Head of caudate nucleus (tissue), 42 donors: Measurements from ENCODE around the gene KLHDC3.
"Not testable (repeated sequence)": the region's sequence is repeated elsewhere in the genome, so short reads cannot be mapped to it uniquely, and the experiment has no call there.

Source experiments
- DNase-seq, 42 donors: peaks; one replicate each; pipeline versions ENCODE4 v3.0.0 to v3.0.0-alpha.2; 2020 to 2021; ENCODE audit warnings: mixed read lengths in 7 of 42
- intact Hi-C: fragments of 100-400 bp; cut with DNase I; formaldehyde crosslinking; loops from one replicate; pipeline ENCODE4 v1.15.0; 2022

KLHDC3 gene

DNA sequence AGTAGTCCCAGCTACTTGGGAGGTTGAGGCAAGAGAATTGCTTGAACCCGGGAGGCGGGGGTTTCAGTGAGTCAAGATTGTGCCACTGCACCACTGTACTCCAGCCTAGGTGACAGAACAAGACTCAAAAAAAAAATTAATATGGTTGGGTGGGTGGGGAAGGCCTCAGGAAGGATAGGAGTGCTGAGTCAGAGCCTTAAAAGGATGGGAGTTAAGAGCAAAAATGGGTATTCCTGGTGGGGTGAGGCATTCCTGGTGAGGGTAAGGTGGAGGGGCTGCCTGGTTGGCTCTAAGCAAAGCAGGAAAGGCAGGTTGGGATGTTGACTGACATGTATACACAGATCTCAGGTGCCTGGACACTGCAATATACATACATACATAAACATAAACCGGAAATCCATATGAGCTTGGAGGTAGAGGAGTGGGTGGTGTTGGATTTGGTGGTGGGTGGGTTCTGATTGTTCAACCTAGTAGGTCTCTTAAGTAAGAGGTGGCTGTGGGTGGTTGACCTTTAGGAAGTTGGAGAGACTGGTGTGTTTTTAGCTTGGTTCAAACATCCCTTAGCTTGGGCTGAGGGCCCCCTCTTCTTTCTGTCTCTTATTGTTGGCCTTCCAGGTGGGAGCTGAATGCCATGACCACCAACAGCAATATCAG is 6.1 kb downstream of the KLHDC3 start:
- DNase-seq = peak in 9 of 42 donors; percentile 11 to 56 (median 36)
- intact Hi-C loops = no loop called here

DNA sequence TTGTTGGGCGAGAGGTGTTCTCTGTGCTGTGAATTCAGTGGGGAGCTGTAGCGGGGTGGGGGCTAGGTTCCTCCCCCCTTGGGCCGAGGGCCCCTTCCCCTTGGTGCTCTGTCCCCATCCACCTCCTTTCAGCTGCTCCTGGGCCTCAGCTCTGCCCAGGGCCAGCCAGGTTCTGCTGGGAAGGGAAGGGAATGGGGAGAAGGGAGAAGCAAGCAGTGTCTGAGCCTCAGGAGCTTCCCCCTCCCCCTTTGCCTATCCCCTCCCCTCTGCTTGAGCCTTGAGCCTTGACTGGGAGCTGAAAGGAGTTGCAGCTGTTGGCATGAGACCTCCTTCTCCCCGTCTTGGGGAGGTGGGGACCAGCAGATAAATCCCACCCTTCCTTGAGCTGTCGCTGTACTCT is 6.8 kb downstream of the KLHDC3 start:
- DNase-seq = no peak
- intact Hi-C loops = no loop called here

DNA sequence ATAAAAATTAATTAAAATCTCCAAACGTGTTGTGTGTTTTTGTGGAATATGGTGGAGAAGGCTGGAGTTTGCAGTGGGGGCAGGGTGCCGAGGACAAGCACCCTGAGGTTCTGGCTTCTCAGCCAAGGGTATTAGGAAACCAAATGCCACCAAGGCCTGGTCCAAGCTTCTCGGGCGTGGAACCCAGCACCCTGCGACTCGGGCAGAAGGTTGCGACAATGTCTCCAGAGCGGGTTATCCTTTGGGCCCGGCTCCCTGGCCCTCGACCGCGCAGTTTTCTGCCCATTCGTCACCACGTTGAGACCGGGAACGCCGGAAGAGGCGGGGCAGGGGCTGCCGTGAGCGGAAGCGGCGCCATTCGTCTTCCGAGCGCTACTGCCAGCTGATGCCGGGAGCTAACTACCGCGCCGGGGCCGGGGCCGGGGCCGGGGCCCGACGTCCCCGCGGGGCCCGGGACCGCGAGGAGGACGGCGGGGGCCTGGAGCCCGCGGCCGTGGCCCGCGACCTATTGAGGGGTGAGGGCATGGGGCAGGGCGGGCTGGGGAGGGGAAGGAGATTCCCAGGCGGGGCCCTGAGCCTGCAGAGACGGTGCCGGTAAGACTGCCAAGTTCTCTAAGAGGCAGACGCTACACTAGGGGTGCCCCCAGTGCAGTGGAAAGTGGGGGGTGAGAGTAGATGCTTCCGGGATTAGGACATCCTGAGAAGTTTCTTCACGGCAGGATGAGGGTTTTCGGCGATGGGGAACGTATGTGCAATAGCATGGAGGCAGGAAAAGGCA is 7.4 kb downstream of the KLHDC3 start, which contains the start of gene RRP36:
Gene RRP36, plus strand, starts transcription at position 354 of the 778 bp plus-strand sequence. Its CDS starts 32 bp downstream, at position 386.
- DNase-seq = peak; percentile 63 to 93 (median 85)
- intact Hi-C loops = no loop called here

DNA sequence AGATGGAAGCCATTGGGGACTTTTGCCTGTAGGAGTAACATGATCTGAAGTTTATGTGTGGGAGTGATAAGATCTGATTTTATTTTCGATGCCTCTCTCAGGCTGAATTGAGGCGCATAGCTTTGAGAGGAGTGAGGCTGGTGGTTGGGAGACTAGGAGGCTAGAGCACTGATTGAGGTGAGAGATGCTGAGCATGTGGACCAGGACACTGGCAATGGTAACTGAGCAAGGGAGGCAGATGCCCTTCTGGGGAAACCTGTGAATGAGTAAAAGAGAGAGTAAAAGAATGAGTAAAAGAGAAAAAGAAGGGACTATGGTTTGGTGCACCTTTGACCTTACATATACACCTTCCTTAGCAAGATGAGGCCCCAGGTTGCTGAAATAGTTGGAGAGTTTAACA is 10.4 kb downstream of the KLHDC3 start:
- intact Hi-C loops = no loop called here
- no peak for DNase-seq

DNA sequence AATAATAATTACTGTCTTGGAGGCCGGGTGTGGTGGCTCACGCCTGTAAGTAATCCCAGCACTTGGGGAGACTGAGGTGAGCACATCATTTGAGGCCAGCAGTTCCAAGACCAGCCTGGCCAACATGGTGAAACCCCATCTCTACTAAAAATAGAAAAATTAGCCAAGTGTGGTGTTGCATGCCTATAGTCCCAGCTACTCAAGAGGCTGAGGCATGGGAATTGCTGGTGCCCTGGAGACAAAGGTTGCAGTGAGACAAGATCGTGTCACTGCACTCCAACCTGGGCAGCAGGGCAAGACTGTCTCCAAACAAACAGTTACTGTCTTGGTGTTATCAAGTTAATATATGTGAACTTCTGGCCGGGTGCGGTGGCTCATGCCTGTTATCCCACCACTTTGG is 12.3 kb downstream of the KLHDC3 start:
- no peak for DNase-seq
- intact Hi-C loops = no loop called here

DNA sequence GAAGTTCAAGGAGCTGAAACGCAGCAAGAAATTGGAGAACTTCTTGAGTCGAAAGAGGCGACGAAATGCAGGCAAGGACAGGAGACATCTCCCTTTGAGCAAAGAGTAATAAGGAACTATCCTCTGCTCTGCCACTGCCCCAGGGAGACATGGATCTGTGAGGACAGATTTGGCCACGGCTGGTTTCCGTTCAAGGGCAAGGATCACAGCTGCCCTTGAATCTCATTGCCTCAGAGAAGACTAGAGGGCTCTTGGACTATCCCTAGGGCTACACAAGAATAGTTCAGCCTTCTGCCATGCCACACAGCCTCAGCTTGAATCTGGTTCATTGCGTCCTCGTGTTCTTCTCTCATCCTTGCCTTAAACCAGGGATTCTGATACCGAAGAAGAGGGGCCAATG is 15.1 kb downstream of the KLHDC3 start:
- intact Hi-C loops = no loop called here

DNA sequence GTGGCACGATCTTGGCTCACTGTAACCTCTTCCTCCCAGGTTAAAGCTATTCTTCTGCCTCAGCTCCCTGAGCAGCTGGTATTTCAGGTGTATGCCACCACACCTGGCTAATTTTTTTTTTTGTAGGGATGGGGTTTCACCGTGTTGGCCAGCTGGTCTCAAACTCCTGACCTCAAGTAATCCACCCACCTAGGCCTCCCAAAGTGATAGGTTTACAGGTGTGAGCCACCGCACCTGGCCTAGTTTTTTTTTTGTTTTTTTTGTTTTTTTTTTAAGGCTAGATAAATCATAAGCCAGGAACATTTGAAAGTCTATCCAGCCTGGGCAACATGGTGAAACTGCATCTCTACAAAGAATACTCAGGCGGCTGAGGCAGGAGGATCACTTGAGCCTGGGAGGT is 18.3 kb downstream of the KLHDC3 start:
- intact Hi-C loops = no loop called here
- no peak for DNase-seq

More for the DNA sequence above, 15.1 kb downstream of the KLHDC3 start:
- no peak for DNase-seq

DNA sequence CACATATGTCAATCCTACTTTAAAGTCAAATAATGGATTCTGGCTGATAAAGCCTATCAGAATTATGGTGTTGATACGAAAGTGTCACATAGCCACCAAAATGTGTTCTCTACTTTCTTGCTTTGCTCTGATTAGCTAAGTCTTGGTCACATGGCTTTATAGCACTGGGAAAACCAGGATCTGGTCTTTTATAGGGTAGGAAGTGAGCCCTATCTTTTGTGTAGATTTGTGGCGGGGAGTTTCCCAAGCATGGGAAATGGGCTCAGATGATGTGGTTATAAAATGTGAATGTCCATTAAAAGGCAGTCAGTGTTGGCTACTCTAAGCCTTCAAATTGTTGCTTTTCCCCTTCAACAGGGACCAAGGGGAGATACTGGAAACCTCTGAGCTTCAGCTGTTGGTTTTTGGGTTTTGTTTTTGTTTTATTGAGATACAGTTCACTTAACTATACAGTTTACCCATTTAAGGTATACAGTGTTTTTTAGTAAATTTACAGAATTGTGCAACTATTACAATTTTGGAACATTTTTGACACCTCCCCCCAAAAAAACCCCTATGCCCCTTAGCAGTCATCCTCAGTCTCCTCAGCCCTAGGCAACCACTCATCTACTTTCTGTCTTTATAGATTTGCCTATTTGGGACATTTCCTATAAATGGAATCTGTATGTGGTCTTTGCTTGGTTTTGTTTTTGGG is 19.6 kb downstream of the KLHDC3 start:
- DNase-seq = no peak
- intact Hi-C loops = no loop called here

DNA sequence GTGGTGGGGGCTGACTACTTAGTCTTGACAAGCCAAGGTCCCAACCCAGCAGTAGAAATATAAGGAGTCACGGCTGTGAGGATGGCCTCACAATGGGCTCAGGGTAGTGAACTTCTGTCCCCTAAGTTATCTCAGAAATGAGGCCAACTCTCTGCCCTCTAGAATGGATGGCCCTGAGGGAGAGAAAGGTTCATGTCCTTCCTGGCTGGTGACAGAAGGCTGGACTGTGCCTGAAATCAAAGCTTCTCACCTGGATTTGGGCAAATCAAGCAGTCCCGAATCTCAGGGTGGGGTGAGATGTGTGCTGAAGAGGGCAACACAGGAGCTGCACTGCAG is 20.1 kb downstream of the KLHDC3 start:
- no peak for DNase-seq
- intact Hi-C loops = no loop called here

DNA sequence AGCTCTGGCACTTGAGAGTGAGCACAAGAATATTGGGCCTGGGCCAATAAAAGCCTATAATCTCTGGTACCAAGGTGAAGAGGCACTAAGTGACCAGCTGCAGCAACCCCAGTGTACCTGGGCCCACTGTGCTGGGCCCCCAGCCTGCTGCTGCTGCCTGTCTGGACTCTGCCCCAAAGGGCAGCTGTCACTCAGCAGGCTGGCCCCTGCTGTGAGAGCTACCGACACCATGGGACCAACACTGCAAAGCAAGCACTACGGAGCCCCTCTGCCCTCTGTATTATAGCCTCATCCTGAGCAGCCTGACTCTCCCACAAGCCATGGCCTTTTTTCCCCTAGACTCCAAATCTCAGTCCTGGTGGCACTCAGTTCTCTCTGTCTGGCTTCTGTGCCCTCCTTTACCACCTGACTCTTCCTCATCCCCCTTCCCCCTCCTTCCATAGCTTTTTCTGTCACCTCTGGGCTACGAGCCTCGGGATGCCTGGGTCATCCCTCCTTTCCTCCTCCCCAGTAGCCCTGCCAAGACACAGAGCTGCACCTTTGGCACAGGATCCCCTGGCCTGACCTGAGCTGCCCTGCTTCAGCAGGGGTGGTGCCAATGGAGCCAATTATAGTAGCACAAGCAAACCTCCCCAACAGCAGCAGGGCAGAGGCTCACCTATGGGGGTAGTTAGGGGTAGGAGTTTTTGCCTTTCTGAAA is 21.6 kb downstream of the KLHDC3 start:
- no peak for DNase-seq
- intact Hi-C loops = no loop called here

DNA sequence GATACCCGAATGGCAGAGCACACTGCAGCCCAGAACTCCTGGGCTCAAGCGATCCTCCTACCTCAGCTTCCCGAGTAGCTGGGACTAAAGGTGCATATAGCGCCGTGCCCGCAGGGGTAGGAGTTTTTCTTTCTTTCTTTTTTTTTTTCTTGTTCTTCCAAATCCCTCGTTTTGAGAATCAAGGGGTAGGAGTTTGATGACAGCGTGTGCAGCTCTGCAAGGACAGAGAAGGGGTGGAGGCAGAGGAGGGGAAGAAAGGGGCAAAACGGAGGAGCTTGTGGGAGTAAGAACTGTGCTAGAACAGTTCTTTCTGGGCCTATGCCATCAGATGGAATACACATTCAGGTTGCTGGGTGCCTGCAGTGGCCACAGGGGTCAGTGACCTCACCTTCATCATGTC is 22.7 kb downstream of the KLHDC3 start:
- intact Hi-C loops = no loop called here

DNA sequence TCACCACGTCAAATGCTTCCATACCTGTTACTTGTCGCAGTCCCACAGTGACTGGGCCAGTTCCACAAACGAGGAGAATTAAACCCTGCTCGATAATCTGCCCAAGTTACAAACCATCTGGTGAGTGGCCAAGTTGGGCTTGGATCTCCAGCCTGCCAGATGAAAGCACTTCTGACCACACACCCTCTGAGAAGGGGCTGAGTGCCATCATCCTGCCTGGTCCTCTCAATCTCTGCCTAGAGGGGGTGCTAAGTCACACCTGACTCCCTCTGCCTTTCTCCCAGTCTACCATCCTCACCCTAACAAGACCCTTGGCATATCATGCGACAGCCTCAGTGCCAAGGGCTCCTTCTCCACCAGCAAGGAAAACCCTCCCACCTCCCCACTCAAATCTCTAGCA is 23.1 kb downstream of the KLHDC3 start:
- intact Hi-C loops = no loop called here
- no peak for DNase-seq

More for the DNA sequence above, 22.7 kb downstream of the KLHDC3 start:
- DNase-seq = peak in 22 of 42 donors; percentile 14 to 76 (median 48)

DNA sequence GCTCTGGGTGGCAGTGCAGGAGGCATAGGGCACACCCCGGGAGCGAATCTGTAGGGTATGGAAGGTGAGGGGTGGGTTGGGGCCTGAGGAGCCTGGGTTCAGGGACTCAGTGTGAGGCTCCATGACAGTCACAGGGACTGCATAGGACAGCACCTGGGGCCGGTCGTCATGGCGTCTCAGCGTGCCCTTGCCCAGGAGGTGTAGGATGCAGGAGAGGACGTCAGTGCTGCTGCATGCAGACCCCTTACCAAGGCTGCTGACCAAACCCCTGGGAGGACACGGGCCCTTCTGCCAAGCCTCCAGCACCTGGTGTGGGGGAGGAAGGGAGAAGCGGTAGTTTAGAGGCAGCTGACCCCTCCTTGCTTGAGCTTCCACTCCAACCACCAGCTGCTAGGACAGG is 23.7 kb downstream of the KLHDC3 start:
- intact Hi-C loops = no loop called here
- DNase-seq = no peak

DNA sequence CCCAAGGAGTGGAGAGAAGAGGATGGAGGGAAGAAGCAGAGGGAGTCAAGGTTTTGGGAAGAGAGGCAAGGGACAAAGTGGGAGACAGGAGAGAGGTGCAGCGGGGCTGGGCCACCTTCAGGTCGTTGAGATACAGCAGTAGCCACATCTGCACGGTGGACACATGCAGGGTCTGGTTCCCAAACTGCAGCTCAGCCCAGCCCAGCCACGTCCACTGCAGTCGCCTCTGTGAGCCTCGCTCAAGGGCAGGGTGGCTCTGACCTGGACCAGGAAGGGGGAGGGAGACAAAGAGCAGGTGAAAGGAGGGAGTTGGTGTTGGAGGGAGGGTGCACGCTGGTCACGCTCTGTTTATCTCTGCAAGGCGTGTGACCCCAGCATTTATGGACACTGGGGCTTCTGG is 24.7 kb downstream of the KLHDC3 start:
- no peak for DNase-seq
- intact Hi-C loops = no loop called here

DNA sequence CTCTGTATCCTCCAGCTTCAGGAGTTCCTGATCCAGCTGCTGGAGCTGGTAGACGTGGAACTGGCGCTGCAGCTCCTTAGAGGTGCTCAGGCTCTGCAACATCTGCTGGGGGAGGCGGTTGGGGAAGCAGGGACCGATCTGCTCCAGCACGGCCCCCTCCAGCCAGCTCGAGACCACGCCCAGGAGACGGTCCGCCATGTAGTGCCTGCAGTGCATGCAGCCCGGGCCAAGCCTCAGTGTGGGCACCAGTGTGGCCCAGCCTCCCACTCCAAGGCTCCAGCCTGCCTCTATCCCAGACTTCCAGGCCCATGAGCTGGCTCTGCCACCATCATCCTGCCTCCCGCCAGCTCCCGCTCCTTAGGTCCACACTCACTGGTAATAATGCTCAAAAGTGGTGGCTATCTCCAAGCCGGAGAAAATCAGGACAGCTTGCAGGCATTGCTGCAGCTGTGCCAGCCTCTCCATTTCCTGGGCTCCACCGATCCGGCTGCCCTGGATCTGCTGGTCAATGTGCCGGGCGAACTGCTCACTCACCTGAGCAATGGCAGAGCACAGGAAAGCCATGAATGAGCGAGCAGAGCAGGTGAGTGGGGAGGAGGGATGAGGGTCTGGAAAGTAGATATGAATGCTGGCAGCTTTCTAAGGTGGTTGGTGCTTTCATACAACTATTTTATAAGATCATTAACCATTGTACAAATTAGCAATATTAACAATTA is 26.7 kb downstream of the KLHDC3 start:
- DNase-seq = no peak
- intact Hi-C loops = no loop called here

DNA sequence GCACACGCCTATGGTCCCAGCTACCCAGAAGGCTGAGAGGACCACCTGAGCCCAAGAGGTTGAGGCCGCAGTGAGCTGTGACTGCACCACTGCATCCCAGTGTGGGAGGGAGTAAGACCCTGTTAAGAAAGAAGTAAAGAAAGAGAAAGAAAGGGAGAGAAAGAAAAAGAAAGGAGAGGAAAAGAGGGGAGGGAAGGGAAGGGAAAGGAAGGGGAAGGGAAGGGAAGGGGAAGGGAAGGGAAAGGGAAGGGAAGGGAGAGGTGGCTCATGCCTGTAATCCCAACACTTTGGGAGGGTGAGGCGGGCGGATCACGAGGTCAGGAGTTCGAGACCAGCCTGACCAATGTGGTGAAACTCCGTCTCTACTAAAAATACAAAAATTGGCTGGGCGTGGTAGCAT is 27.4 kb downstream of the KLHDC3 start:
- intact Hi-C loops, DNase-seq: not testable (repeated sequence)

DNA sequence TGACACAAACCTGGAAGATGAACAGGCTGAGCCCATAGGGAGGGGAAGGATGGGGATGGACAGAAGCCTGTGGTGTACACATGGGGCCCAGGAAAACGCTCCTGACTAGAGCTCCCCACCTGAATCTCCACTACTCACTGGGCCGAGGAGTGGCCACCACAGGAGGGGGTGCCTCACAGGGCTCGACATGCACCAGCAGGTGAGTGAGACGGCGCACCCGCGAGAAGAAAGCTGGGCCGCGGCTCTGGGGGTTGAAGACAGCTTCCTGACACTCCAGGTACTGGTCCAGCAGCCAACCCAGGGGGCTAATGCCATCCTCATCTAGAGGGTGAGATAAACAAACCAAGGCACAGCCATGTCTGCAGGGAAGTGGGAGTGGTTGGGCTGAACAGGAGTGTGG is 29.3 kb downstream of the KLHDC3 start:
- intact Hi-C loops = no loop called here
- DNase-seq = no peak

DNA sequence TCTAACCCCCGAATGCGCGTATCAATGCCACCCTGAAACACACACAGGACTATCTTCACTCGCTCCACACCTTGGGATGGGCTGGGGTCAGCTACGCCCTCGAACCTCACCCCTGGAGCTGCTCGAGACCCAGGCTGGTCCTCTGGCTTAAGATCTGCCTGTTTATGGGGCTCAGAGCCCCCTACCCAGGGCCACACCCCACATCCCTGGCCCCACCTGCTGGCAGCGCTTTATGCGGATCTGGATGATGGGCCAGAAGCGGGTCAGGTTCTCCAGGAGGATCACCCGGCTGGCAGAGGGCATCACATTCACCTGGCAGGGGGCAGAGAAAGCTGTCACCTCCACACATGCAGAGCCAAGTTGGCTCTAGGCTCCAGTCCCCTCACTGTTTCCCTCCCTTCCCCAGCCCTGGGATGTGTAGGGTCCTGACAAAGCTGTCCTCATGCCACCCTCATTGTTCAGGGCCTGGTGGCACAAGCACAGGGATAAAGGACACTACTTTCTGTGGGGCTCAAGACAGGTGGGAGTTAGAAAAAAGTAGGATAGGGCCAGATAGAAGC is 31.4 kb downstream of the KLHDC3 start:
- intact Hi-C loops = no loop called here
- DNase-seq = no peak

DNA sequence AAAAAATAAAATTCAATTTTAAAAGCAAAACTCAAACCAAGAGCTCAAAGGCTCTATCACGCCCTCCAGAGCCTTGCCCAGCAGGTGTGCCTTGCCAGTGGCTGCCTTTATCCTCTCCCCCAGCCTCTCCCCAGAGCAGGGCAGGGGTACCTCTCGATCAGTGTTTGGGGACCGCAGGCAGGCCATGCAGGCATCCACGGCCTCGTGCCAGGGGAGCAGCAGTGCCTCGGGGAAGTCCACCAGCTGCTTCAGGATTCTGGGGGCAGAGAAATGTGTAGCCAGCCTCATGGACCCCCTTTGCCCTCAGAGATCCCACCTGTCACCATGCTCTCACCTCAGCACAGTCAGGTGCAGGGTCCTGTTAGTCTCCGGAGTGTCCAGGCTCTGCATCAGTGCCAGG is 33.9 kb downstream of the KLHDC3 start:
- DNase-seq = no peak
- intact Hi-C loops = no loop called here
